ENCODE measurements around the gene USP30. TPM values are rescaled to one million over a fixed set of nuclear protein-coding genes. Genes with fewer than 3 reads are reported as not detected.
"Not testable (repeated sequence)": the region's sequence is repeated elsewhere in the genome, so short reads cannot be mapped to it uniquely, and the experiment has no call there.

Gene USP30
- total RNA-seq, 1 experiment from 2014 or later = 12.7 TPM

DNA sequence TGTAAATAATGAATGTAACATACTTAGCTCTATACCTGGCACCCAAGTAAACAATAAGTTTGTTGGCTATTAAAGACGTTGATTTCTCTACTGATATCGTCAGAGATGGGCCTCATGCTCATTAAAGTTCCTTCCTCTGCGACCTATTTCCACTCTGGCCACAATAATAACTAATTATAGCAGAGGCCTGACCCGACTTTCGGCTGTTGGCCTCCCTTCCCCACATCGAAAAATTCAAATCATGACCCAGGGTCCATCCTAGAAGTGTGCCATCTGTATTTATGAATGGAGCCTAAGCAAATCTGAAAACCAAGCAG lies 321 bp upstream of the USP30 start:
- DNase-seq (ENCODE audit: low read depth) = no peak

GRCh38 chr12:109053382-109054123 lies 1.2 kb downstream of the USP30 start:
- DNase-seq (ENCODE audit: low read depth) = no peak

- DNase-seq (ENCODE audit: low read depth) = not testable (repeated sequence)
Observed at GRCh38 chr12:109054124-109054513, 1.7 kb downstream of the USP30 start.

GRCh38 chr12:109054520-109054919 lies 2.1 kb downstream of the USP30 start:
- DNase-seq (ENCODE audit: low read depth) = no peak

DNA sequence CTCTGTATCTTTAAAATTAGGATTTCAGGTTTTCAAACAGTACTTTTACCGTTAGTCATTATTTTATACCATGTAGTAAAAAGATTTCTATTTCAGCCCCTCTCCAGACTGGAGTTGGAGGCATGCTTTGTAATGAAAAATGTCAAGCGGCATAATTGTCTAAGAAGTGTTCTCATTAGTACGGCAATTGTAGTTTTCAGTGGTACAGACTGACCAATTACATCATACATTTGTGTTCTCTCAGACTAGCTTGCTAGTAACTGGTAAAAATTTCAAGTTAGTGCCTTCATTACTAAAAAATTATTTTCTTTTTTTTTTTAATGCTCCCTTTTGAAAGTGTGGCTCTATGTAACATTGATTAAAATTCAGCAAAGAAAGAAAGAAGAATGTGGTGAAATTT lies 4.5 kb downstream of the USP30 start:
- DNase-seq (ENCODE audit: low read depth) = no peak

DNA sequence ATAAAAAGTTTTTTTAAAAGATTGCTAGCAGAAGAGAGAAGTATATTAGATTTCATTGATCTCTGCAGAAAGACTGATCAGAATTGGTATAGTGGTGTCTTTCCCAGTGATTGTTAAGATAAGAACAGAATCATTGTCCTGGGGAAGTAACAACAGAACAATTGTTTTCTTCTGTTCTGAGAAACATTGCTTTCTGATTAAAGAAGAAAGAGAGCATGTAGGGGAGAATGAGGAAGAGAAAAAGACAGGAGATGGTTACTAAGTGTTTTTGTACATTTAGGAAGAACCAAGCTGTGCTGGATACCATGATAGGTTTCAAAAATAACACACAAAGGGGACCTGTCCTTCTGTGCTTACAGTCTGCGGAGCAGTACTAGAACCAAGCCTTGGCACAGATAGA lies 5.0 kb downstream of the USP30 start:
- no peak for DNase-seq (ENCODE audit: low read depth)

GRCh38 chr12:109058773-109059172 lies 6.4 kb downstream of the USP30 start:
- no peak for DNase-seq (ENCODE audit: low read depth)

- DNase-seq (ENCODE audit: low read depth) = no peak
Observed at GRCh38 chr12:109064143-109064542, 11.8 kb downstream of the USP30 start.

DNA sequence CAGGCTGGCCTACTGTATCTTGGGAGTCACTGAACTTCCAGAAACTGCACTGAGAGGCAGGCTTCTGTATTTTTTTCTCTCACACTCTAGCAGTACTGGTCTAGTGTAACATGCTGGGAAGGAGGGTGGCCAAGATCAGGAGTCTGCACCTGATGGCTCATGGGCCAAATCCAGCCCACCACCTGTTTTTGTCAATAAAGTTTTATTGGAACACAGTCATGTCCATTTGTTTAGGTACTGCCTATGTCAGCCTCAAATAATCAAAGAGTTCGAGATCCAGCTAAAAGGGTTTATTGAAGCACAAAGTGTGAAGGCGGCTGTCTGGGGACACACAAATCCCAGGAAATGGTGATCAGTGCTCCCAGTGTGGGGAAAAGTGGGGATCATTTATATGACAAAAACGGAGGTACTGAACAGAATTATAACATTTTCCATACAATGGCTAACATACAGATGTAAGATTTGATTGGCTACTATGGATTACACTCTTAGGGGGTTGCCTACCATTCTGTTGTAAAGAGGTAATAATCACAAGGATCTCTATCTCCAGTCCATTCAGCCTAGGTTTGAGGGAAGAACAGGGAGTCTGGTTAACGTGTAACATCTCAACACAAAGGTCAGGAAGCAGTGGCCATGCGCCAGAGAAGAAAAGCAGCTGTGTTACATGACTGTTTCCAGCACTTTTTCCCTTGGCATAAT lies 12.9 kb downstream of the USP30 start:
- DNase-seq (ENCODE audit: low read depth) = no peak

DNA sequence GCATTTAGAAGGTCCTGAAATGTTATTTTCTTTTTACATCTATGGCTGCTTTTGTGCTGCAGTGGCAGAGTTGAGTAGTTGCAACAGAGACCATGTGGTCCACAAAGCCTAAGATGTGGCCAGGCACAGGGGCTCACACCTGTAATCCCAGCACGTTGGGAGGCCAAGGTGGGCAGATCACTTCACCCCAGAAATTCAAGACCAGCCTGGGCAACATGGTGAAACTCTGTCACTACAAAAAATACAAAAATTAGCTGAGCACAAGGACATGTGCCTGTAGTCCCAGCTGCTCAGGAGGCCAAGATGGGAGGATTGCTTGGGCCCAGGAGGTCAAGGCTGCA lies 13.4 kb downstream of the USP30 start:
- DNase-seq (ENCODE audit: low read depth) = no peak

GRCh38 chr12:109069307-109070271 lies 17.2 kb downstream of the USP30 start:
- no peak for DNase-seq (ENCODE audit: low read depth)

DNA sequence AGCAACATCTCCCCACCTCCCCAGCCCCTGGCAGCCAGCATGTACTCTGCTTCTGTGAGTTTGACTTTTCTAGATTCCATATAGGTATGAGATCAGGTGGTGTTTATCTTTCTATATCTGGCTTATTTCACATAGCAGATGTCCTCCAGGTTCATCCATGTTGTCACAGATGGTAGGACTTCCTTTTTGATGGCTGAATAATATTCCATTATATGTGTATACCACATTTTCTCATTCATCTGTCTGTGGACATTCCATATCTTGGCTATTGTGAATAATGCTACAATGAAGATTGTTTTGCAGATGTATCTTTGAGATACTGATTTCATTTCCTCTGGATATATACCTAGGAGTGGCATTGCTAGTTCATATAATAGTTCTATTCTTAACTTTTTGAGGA lies 22.5 kb downstream of the USP30 start:
- no peak for DNase-seq (ENCODE audit: low read depth)

DNA sequence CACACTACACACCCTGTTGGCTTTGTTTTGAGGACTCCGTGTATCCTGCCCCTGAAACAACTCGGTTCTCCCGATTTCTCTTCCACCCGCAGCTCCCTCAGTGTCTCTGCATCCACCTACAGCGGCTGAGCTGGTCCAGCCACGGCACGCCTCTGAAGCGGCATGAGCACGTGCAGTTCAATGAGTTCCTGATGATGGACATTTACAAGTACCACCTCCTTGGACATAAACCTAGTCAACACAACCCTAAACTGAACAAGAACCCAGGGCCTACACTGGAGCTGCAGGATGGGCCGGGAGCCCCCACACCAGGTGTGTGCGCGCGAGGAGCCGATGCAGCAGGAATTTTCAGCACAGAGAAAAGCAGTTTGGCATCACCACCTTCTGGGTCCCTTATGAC lies 30.4 kb downstream of the USP30 start:
- DNase-seq (ENCODE audit: low read depth) = no peak

- DNase-seq (ENCODE audit: low read depth) = no peak
Observed at GRCh38 chr12:109084425-109084824, 32.0 kb downstream of the USP30 start.

GRCh38 chr12:109085590-109085989 lies 33.2 kb downstream of the USP30 start:
- DNase-seq (ENCODE audit: low read depth) = no peak

GRCh38 chr12:109087250-109087649 lies 34.9 kb downstream of the USP30 start:
- no peak for DNase-seq (ENCODE audit: low read depth)

DNA sequence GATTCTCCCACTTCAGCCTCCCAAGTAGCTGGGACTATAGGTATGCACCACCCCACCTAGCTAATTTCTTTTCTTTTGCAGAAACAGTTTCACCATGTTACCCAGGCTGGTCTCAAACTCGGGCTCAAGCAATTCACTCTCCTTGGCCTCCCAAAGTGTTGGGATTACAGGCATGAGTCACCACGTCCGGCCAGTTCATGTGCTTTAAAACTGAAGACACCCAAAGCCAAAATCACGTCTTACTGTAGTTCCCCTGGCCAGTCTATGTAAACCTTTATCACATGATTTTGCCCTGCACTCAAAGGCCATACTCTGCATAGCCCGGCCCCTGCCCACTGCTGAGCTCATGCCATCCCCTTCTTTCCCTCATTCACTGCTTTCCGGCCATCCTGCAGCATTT lies 36.4 kb downstream of the USP30 start:
- peak; percentile 67 for DNase-seq (ENCODE audit: low read depth)

DNA sequence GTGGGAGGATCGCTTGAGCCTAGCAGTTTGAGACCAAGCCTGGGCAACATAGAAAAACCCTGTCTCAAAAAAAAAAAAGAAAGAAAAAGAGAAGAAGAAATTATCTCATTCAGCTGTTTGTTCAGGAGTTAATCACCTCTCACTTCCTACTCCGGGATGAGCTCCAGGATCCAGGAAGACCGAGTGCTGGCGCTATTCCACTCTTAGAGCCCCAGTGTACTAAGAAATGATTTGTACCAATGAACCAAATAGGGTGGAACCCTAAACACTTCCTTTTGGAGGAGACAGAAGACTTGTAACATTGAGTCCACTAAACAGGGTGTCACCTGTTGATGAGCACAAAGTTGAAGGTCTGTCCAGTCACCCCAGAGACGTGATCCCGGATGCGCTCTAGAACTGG lies 37.3 kb downstream of the USP30 start:
- no peak for DNase-seq (ENCODE audit: low read depth)

GRCh38 chr12:109092497-109093021 lies 40.2 kb downstream of the USP30 start:
- no peak for DNase-seq (ENCODE audit: low read depth)

DNA sequence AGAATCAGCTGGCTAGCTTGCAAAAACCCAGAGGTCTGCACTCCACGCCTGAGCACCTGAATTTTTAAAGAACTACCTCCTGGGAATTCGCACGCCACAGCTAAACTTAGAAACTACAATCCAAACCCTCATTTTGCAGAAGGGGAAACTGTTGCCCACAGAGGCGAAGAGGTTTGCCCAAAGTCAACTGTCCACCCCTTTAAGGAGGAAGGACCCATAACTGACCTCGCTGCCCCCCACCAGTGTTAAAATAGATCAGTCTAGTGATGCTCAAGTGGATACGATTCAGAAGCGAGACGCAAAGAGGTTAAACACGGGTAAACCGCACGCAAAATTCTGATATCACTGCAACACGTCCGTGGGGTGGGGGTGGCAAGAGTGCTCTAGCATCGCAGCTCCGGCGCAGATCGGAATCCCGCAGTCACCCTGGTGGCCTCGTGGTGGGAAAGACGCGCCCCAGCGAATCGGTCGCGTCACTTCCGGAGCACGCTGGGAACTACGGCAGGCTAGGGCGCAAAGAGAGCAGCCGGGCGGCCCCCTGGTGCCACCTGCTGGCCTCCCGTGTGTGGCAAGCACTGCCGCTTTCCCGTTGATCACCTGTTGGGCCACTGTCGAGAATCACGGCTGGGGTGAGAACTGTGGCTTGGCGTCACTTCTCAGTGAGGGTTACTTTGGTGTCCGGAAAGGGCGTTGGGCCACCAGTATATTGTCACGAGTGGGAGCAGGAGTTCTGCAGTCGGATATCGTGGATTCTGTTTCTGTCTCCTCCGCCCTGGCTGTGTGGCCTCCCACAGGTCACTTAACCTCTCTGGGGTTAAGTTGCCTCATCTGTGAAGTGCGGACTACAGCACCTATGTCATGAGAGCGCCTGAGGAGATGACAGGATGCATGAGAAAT lies 40.9 kb downstream of the USP30 start, which contains the start of gene ALKBH2:
Gene ALKBH2, minus strand, starts transcription at position 451 of the 897 bp plus-strand sequence. CDS start 686 bp downstream, outside the sequence.
- peak; percentile 91 for DNase-seq (ENCODE audit: low read depth)

GRCh38 chr12:109097140-109097434 lies 44.7 kb downstream of the USP30 start:
- DNase-seq (ENCODE audit: low read depth) = no peak

Data from HT1080 (cell line).